Thoracic aorta (tissue), 2 donors: ENCODE data around the gene MTUS2. TPM values are rescaled to one million over a fixed set of nuclear protein-coding genes. Genes with fewer than 3 reads are reported as not detected.

Experiments used
- ATAC-seq: fragments of 150-250 bp; one replicate; pipeline ENCODE4 v1.8.0; 2017; ENCODE audit warnings: low read depth; ENCODE audit not compliant: insufficient number of reproducible peaks, low FRiP score
- DNase-seq: peaks from one replicate; pipeline ENCODE4 v3.0.0-alpha.2; 2020; ENCODE audit warnings: low spot score
- H3K27ac ChIP-seq, 2 donors: fragments of 200-600 bp; sonication (generic); 1 replicate in 1 of 2; 2 replicates in 1 of 2; pipeline ENCODE4 v1.5.1; 2016; ENCODE audit warnings: mild to moderate bottlenecking in 2 of 2, moderate library complexity in 2 of 2
- H3K27me3 ChIP-seq: fragments of 200-600 bp; sonication (generic); replicated peaks from 2 replicates; pipeline ENCODE4 v1.6.0; 2016; ENCODE audit warnings: mild to moderate bottlenecking; ENCODE audit not compliant: insufficient read depth
- H3K36me3 ChIP-seq: fragments of 200-600 bp; sonication (generic); one replicate; pipeline ENCODE4 v1.5.1; 2016
- H3K4me1 ChIP-seq, 2 donors: fragments of 200-600 bp; sonication (generic); 1 replicate in 1 of 2; 2 replicates in 1 of 2; pipeline versions ENCODE4 v1.5.1 to v1.6.0; 2016; ENCODE audit warnings: low read depth in 2 of 2, mild to moderate bottlenecking in 1 of 2; ENCODE audit not compliant: control insufficient read depth in 1 of 2
- H3K4me3 ChIP-seq: fragments of 200-600 bp; sonication (generic); 2 replicates; pipeline ENCODE4 v1.5.1; 2016; ENCODE audit warnings: mild to moderate bottlenecking
- H3K9me3 ChIP-seq: fragments of 200-600 bp; sonication (generic); 2 replicates; pipeline ENCODE4 v1.5.1; 2016
- total RNA-seq, 2 donors: library from RNA; depleted of rRNA; stranded (reverse); fragments of >200 nt; gene quantifications; one replicate each; pipeline versions ENCODE4 v1.1.0 to v1.2.3, GENCODE V29; 2016
- TF ChIP-seq, protein P1 (sequence below): fragments of 200-600 bp; sonication (generic); IDR thresholded peaks from one replicate; pipeline ENCODE4 v1.5.1; 2019; ENCODE audit warnings: antibody characterized with exemption

MTUS2 gene
- total RNA-seq, 2 donors from 2014 or later: 14.9 to 26.4 TPM

DNA sequence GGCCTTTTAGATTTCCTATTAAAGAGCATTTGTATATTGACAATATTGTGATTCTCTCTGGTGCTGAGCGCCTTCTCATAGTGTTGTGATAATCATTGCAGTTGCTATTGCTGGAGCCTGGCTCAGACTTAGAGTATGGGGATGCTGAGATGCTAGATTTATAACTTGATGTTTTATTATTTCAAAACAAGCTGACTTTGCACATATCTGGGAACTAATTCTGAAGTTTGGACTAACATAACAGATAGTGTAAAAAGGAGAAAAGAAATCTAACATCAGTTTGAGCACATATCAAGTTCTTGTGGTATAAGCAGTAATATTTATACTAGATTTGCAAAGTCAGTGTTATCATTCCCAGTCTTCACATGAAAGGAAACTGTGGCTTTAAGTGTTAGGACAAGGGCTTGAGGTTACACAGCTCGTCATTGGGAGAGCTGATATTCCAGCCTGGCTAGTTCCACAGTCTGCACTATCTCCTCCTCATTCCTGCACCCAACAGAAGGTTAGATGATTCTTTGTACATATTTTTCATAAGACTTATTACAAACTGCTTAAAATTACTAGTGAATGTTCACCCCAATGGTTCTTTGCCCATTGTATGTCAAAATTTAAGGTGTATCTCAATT is 279.8 kb downstream of the MTUS2 start:
- DNase-seq: no peak
- TF ChIP-seq, protein P1, sequence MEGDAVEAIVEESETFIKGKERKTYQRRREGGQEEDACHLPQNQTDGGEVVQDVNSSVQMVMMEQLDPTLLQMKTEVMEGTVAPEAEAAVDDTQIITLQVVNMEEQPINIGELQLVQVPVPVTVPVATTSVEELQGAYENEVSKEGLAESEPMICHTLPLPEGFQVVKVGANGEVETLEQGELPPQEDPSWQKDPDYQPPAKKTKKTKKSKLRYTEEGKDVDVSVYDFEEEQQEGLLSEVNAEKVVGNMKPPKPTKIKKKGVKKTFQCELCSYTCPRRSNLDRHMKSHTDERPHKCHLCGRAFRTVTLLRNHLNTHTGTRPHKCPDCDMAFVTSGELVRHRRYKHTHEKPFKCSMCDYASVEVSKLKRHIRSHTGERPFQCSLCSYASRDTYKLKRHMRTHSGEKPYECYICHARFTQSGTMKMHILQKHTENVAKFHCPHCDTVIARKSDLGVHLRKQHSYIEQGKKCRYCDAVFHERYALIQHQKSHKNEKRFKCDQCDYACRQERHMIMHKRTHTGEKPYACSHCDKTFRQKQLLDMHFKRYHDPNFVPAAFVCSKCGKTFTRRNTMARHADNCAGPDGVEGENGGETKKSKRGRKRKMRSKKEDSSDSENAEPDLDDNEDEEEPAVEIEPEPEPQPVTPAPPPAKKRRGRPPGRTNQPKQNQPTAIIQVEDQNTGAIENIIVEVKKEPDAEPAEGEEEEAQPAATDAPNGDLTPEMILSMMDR: no peak
- Histone ChIP-seq H3K4me1 (peaks cover 0 to 13% of the 10 kb centered on the region in 2 donors), H3K27me3 (no peaks in the 10 kb centered on the region), H3K27ac (no peak overlapping the region), H3K36me3 (no peaks in the 10 kb centered on the region), H3K4me3 (no peak overlapping the region), H3K9me3 (no peaks in the 10 kb centered on the region)
- no peak for ATAC-seq

DNA sequence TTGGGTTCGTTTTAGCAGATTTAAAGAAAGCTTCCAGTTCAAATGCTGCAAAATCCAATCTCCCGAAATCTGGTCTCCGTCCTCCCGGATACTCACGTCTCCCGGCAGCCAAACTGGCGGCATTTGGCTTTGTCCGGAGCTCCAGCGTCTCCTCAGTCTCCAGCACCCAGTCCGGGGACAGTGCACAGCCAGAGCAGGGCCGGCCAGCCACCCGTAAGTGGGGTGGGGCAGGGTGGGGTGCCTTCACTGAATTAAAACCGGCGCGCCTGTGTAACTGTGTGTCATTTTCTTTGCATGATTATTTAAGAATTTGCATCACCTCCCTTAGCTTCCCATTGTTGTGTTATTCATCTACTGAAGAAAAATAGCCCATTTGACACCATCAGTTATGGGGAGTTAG is 280.6 kb downstream of the MTUS2 start:
- no peak for ATAC-seq

DNA sequence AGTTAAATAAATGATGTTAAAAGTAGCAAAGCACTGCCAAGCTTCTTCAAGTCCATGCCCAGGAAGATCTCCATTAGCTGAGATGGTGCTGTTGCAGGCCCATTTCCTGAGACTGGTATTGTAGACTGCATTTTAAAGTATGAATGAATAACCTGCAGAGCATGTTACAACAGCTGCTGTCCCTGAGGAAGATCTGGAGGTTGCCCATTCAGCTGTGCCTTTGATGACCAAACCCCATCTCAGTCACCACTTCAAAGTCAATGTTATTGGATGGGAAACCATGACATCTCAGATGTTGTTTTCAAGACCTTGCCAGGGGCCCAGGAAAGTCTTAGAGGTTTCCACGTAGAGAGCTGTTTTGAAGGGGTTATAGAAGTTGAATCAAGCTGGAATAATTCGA is 281.3 kb downstream of the MTUS2 start:
- ATAC-seq: no peak
- Histone ChIP-seq H3K4me3 (no peak overlapping the region), H3K4me1 (peaks cover 0 to 12% of the 10 kb centered on the region in 2 donors), H3K9me3 (no peaks in the 10 kb centered on the region), H3K27me3 (no peaks in the 10 kb centered on the region), H3K27ac (no peak overlapping the region), H3K36me3 (no peaks in the 10 kb centered on the region)
- TF ChIP-seq, protein P1: no peak
- no peak for DNase-seq

More for the DNA sequence above, 280.6 kb downstream of the MTUS2 start:
- Histone ChIP-seq H3K4me1 (peaks cover 0 to 12% of the 10 kb centered on the region in 2 donors), H3K36me3 (no peaks in the 10 kb centered on the region), H3K27me3 (no peaks in the 10 kb centered on the region), H3K9me3 (no peaks in the 10 kb centered on the region), H3K4me3 (no peak overlapping the region), H3K27ac (no peak overlapping the region)
- TF ChIP-seq, protein P1: no peak
- no peak for DNase-seq

DNA sequence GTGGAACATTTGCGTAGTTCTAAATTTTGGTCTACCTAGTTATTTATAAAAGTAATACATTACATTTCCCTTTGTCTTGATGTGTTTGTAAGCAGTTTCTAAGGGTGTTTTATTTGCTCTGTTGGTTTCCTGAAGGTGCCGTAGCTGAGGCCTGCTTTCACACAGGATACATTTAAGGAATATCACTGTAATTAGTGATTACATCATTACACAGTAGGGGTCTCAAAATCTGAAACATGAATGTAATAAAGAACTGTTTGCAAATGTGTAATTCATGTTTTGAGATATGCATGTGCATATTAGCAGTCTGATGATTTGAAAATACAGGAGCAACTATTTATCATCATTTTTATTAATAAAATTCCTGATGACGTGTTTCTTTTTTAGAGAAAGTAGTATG is 281.8 kb downstream of the MTUS2 start:
- Histone ChIP-seq H3K9me3 (no peaks in the 10 kb centered on the region), H3K27ac (no peak overlapping the region), H3K4me3 (no peak overlapping the region), H3K36me3 (no peaks in the 10 kb centered on the region), H3K4me1 (peaks cover 3 to 13% of the 10 kb centered on the region in 2 donors), H3K27me3 (no peaks in the 10 kb centered on the region)
- TF ChIP-seq, protein P1: no peak
- ATAC-seq (no peak), DNase-seq (no peak)

DNA sequence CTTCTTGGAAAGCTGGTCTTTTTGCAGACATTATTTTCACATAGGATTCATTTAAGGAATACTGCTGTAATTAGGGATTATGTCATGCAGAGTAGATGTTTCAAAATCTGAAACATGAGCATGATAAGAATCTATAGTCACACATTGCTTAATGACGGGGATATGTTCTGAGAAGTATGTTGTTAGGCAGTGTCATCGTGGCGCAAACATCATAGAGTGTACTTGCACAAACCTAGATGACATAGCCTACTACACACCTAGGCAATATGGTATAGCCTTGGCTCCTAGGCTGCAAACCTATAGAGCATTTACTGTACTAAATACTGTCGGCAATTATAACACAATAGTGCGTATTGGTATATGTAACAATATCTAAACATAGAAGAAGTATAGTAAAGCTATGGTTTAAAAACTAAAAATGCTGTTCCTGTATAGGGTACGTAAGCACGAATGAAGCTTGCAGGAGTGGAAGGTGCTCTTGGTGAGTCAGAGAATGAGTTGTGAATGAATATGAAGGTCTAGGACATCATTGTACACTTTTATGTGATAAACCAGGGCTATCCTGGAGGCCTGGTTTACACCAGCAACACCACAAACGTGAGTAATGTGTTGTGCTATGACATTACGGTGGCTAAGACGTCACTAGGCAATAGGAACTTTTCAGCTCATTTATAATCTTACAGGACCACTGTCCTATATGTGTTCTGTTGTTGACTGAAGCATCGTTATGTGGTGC is 283.1 kb downstream of the MTUS2 start:
- no peaks in the 10 kb centered on the region for H3K36me3 ChIP-seq
- peaks cover 5 to 27% of the 10 kb centered on the region in 2 donors for H3K4me1 ChIP-seq
- H3K9me3 ChIP-seq: no peaks in the 10 kb centered on the region
- TF ChIP-seq, protein P1: no peak
- DNase-seq: no peak
- H3K27me3 ChIP-seq: no peaks in the 10 kb centered on the region
- H3K27ac ChIP-seq: no peak overlapping the region
- no peak overlapping the region for H3K4me3 ChIP-seq
- ATAC-seq: no peak
